WI38 (cell line): ENCODE data around the gene OLFML3.

ENCODE experiments used
- H3K4me3 ChIP-seq: 2 replicates; pipeline ENCODE4 v1.5.1; 2011; ENCODE audit warnings: low read depth, mild to moderate bottlenecking, control low read depth, low read length
- CTCF ChIP-seq: IDR thresholded peaks from 2 replicates; pipeline ENCODE4 v1.5.1; 2012; ENCODE audit warnings: low read depth, mild to moderate bottlenecking, control low read depth, low read length

OLFML3 gene

GRCh38 chr1:113991467-113991997, 12.3 kb downstream of the OLFML3 start:
- no peak overlapping the region for H3K4me3 ChIP-seq
- TF ChIP-seq CTCF: no peak

GRCh38 chr1:113993072-113993471, 13.8 kb downstream of the OLFML3 start:
- TF ChIP-seq CTCF: no peak
- H3K4me3 ChIP-seq: no peak overlapping the region

GRCh38 chr1:113993766-113994165, 14.5 kb downstream of the OLFML3 start:
- H3K4me3 ChIP-seq: no peak overlapping the region
- no peak for TF ChIP-seq CTCF

- no peak overlapping the region for H3K4me3 ChIP-seq
- TF ChIP-seq CTCF: no peak
These were observed 16.1 kb downstream of the OLFML3 start for GRCh38 chr1:113995382-113995781.

GRCh38 chr1:113998361-113998760, 19.1 kb downstream of the OLFML3 start:
- no peak overlapping the region for H3K4me3 ChIP-seq
- TF ChIP-seq CTCF: no peak

- no peak overlapping the region for H3K4me3 ChIP-seq
- TF ChIP-seq CTCF: no peak
These were observed 20.0 kb downstream of the OLFML3 start for GRCh38 chr1:113999233-113999632.

- no peak overlapping the region for H3K4me3 ChIP-seq
- no peak for TF ChIP-seq CTCF
These were observed 20.5 kb downstream of the OLFML3 start for GRCh38 chr1:113999799-114000198.
